MG63 (cell line): ENCODE data around the gene HKDC1. TPM values are rescaled to one million over a fixed set of nuclear protein-coding genes. Genes with fewer than 3 reads are reported as not detected.

ENCODE experiments used
- total RNA-seq: library from RNA; depleted of rRNA; stranded (reverse); fragments of >200 nt; shearing (Covaris generic); gene quantifications from 2 replicates; pipeline ENCODE4 v1.2.3, GENCODE V29; 2014; ENCODE audit warnings: low replicate concordance; rRNA removed

The HKDC1 gene
- total RNA-seq, 1 experiment from 2014 or later: 0.20 TPM

Other genes starting within 250 kb of the HKDC1 start
- gene KIFBP, start 231.5 kb upstream of the HKDC1 start, total RNA-seq: 40.4 and 43.5 TPM in 2 replicates
- gene SRGN, start 132.2 kb upstream of the HKDC1 start, total RNA-seq: 10.2 and 19.6 TPM in 2 replicates
- 19.0 and 22.3 TPM in 2 replicates for gene VPS26A, start 96.2 kb upstream of the HKDC1 start, total RNA-seq
- gene SUPV3L1, start 40.1 kb upstream of the HKDC1 start, total RNA-seq: 21.2 and 23.3 TPM in 2 replicates
- 72.2 and 83.2 TPM in 2 replicates for gene HK1, start 58.2 kb downstream of the HKDC1 start, total RNA-seq
- gene TACR2, start 196.6 kb downstream of the HKDC1 start, total RNA-seq: not detected in 2 replicates
- gene TSPAN15, start 231.1 kb downstream of the HKDC1 start, total RNA-seq: 7.5 TPM in 2 replicates